Measurements from ENCODE around the gene PCGF3. TPM values are rescaled to one million over a fixed set of nuclear protein-coding genes. Genes with fewer than 3 reads are reported as not detected.
"Not testable (repeated sequence)": the region's sequence is repeated elsewhere in the genome, so short reads cannot be mapped to it uniquely, and the experiment has no call there.

Gene PCGF3
- polyA plus RNA-seq, 12 donors: 41.0 to 103 (median 56.2) TPM; not detected in 1

- DNase-seq: not testable (repeated sequence)
These were observed 54.2 kb downstream of the PCGF3 start for GRCh38 chr4:759810-760209.

- DNase-seq: no peak
These were observed 55.0 kb downstream of the PCGF3 start for GRCh38 chr4:760616-761015.

- DNase-seq: no peak
These were observed 55.5 kb downstream of the PCGF3 start for GRCh38 chr4:761086-761485.

GRCh38 chr4:761739-762138, 56.1 kb downstream of the PCGF3 start:
- no peak for DNase-seq

DNA sequence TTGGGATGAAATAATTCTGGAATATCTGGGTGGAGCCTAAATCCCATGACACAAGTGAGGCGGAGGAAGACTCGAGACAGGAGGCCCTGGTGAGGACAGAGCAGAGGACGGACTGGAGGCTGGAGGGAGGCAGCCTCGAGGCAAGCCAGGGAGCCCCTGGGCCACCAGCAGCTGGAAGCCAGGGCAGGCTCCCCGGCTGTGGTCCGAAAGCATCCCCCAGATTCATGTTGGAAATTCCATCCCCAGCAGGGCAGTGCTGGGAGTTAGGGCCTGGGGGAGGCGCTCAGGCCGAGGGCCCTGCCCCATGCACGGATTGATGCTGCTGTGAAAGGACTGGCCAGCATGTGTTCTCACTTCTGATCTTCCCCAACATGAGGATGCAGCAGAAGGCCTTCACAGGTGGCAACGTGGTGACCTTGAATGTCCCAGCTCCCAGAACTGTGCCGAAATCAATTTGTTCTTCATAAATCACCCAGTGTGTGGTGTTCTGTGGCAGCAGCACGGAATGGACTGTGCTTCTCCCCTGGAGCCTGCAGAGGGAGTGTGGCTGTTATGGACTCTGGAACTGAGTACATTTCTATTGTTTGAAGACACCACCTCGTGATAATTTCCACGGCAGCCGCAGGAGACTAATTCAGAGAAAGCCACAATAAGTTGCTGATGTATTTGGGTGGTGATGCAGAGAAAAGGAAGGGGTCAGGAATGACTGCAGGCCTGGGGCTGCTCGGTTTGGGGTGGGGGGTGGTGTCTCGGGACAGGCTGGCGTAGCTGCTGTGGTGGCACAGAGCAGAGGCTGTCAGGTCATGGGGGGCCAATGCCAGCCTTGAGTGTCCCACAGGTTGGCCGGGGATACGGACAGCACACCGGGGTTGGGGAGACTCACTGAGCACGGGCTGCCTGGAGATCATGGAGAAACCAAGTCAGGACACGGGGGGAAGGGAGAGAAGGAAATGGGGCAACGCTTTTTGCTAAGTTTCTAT, 56.9 kb downstream of the PCGF3 start:
- no peak for DNase-seq

- no peak for DNase-seq
These were observed 57.7 kb downstream of the PCGF3 start for GRCh38 chr4:763191-763810.

- no peak for DNase-seq
These were observed 58.3 kb downstream of the PCGF3 start for GRCh38 chr4:763922-764321.

GRCh38 chr4:764405-765169, 59.0 kb downstream of the PCGF3 start:
- DNase-seq: no peak

DNA sequence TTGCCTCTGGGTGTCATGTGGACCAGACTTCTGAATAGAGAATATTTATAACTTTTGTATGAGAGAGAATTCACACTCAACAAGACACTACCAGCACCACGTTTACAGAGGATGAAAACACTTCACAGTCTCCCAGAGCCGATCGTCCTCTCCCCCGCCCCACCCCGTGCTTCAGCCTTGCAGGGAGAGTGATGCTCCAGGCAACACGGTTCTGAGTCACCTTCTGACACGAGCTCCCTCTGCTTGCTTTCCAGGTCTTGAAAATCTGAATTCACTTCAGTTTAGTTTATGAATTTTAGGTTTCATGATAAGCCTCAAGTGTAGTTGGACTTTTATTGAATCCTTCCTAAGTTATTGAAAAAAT, 60.5 kb downstream of the PCGF3 start:
- DNase-seq: no peak

DNA sequence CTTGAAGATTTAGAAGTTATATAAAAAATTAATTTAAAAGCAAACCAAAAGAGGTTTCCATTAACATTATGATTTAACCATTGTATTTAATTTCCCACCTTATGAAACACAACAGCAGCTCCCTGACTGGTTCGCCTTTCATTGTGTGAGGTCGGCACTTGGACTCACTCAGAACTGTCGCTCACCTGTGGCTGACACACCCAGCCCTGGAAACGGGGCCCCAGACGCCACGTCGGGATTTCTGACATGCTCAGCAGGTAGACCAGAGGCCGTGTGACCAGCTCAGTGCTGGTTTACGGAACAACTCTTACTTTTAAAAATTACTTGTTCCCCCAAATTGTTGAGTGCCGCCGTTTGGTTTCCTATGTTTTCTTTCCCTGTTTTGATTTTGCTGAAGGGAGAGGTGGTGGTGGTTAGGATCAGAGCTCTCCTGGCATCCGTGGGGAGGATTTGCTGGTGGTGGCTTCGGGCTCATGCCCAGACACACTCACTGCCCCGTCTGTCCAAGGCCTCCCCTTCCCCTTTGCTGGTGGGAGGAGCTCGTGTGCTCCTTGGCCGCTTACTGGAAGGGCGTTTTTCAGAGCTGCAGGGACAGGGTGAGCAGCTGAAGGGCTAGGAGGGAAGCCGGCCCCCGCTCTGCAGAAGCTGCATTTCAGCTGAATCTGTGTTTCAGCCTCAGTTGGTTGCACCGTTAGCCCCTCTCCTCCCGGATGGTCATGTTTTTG, 61.1 kb downstream of the PCGF3 start:
- DNase-seq: no peak

DNA sequence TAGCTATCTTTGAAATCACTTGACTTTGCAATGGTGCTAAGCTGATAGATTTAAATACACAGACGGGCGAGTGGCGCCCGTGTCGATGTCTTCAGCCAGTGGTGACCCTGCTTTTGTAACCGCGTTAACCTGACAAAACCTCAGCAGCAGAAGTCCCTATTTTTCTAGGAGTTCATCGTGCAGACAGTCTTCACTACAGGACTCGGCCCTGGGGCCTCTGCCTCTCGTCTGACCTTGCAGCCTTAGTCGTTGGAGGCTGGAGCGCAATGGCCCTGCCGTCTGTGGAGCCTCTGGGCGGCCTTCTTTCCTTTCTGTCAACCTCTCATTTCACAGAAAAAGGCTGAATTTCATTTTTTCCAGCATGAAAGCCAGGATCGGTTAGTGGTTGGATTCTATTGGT, 62.4 kb downstream of the PCGF3 start:
- DNase-seq: no peak

DNA sequence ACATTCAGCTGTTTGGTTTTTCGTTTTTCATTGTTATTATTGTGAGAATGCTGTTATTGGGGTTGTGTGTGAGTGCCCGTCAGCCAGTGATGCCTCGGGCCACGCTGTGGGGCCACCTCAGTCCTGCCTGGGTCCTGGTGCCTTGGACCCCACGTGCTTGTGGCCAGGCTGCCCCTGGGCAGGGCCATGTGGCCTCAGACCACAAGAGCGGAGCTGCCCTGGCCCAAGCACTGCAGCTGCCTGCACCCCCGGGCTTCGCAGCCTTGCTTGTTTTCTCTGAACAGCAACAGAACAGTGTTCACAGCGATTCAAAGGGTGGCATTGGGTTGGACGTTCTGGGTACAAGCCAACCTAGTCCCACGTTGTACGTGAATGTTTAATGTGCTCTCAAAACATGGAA, 63.4 kb downstream of the PCGF3 start:
- DNase-seq: no peak

DNA sequence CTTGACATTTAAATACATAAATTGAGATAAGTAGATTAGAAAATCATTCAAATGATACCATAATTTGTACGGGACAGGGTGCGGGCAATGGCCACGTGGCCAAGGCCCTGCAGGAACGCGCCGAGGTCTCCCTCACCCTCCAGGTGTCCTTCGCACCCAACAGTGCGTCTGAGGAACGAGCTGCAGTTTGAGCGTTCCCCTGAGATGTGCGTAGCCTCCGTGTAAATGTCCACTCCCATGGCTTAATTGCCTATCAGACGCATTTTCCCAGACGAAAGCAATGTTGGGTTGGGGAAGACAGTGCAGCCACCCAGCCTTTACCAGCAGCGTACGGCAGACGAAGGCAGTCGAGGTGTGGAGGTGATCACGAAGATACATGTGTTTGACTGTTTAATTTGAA, 63.9 kb downstream of the PCGF3 start:
- DNase-seq: no peak

GRCh38 chr4:770022-770421, 64.4 kb downstream of the PCGF3 start:
- no peak for DNase-seq

GRCh38 chr4:771464-771863, 65.8 kb downstream of the PCGF3 start:
- no peak for DNase-seq

DNA sequence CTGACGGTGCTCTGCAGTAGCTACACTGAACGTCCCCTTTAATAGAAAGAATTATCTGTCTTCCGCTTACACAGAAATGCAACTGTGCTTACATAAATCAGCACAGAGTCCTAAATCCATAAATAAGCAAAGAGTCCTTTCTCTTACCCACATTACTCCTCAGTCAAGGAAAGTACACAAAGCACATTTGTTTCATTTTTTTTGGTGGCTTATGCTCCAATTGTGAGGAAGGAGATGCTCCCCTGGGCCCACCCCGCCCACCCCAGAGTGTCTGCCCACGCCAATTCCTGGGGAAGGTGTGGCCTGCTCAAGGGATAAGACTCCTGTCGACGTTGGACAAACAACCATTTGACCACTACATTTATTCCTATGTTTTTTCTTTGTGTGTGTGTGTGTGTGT, 66.5 kb downstream of the PCGF3 start:
- no peak for DNase-seq

DNA sequence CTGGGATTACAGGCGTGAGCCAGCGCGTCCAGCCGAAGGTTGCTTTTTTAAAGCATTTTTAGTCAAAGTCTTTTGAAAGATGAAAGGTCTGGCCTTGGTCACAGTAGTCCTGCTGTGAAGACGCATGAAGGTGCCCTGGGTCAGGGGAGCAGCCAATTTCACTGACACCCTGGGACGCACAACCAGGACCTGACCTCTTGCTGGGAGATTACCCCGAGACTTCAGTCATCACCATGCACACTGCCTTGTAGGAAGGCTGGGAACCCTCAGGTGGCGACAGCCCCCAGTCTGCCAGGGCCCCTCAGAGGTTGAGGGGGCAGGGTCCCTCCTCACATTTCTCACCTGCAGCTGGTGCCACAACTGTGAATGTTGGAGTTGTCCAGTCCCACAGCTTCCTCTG, 67.1 kb downstream of the PCGF3 start:
- DNase-seq: no peak

DNA sequence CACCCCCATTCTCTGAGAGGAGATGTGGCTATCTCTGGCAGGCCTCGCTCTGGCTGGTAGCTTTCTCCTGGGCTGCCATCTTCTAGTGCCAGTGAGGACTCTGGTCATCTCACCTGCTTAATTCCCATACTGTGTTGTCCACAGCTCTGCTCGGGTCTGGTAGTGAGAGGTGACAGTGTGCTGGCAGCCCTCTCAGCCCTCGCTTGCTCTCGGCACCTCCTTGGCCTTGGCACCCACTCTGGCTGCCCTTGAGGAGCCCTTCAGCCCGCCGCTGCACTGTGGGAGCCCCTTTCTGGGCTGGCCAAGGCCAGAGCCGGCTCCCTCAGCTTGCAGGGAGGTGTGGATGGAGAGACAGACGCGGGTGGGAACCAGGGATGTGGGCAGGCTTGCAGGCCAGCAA, 67.6 kb downstream of the PCGF3 start:
- no peak for DNase-seq

- DNase-seq: not testable (repeated sequence)
These were observed 68.9 kb downstream of the PCGF3 start for GRCh38 chr4:774419-775092.

DNA sequence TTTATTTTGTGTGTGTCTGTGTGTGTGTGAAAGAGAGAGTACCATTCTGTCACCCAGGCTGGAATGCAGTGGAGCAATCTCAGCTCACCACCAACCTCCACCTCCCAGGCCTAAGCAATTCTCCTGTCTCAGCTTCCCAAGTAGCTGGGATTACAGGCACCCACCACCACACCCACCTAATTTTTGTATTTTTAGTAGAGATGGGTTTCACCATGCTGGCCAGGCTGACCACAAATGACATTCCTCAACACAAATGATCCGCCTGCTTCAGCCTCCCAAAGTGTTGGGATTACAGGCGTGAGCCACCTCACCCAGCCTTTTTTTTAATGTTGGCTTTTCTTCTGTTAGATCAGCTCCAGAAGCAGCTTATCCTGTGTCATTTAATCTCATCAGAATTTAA, 69.9 kb downstream of the PCGF3 start:
- DNase-seq: not testable (repeated sequence)

- no peak for DNase-seq
These were observed 71.3 kb downstream of the PCGF3 start for GRCh38 chr4:776743-777441.

All from muscle of arm (tissue), 12 donors.